G401.6 (cell line): ENCODE data around the gene PACSIN2.
A peak's percentile ranks its signal among the peaks of the same experiment; 100 is the strongest.
"Not testable (repeated sequence)": the region's sequence is repeated elsewhere in the genome, so short reads cannot be mapped to it uniquely, and the experiment has no call there.

ENCODE experiments used
- FAIRE-seq: peaks from 2 replicates; lab custom pipeline; 2012; peaks lifted over from hg19 to GRCh38; lab: Jason Lieb, UNC

Gene PACSIN2, protein sequence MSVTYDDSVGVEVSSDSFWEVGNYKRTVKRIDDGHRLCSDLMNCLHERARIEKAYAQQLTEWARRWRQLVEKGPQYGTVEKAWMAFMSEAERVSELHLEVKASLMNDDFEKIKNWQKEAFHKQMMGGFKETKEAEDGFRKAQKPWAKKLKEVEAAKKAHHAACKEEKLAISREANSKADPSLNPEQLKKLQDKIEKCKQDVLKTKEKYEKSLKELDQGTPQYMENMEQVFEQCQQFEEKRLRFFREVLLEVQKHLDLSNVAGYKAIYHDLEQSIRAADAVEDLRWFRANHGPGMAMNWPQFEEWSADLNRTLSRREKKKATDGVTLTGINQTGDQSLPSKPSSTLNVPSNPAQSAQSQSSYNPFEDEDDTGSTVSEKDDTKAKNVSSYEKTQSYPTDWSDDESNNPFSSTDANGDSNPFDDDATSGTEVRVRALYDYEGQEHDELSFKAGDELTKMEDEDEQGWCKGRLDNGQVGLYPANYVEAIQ

DNA sequence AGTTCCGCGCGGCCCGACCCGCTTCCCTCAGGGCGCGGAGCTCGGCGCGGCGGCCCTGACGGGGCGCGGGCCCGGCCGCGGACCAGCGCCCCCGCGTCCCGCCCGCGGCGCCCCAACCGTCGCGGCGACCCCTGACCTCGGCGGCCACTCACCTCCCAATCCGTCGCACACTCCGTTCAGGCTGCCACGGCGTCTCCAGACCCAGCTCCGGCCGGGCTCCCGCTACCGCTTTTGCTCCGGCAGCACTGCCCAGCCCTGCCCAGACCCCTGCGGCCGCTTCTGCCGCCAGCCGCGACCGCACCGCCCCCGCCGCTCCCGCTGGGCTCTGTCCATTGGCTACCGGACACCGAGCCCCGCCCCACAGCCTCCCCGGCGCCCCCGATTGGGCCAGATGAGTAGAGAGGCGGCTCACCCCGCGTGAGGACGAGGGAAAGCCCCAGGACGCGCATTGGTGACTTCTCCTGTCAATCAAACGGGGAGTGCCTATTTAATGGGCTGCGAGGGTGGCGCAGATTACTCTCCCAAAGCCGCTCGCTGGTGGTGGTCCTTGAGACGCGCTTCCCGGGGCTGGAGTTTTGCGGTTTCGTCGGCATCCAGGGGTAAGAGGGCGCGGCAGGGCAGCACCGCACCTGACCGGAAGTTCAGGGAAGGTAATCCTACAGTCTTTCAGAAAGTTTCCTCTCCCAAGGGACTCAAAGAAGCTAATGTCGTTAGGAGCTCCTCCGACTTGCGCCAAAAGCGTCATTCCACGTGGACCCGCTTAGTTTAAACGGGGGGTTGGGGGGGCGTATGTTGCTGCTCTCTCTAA, at the start of gene PACSIN2:
Gene PACSIN2 (minus strand): TSS at position 281 of the 808 bp plus-strand sequence. CDS start 103,069 bp downstream, outside the sequence.
- FAIRE-seq: peak; percentile 79

DNA sequence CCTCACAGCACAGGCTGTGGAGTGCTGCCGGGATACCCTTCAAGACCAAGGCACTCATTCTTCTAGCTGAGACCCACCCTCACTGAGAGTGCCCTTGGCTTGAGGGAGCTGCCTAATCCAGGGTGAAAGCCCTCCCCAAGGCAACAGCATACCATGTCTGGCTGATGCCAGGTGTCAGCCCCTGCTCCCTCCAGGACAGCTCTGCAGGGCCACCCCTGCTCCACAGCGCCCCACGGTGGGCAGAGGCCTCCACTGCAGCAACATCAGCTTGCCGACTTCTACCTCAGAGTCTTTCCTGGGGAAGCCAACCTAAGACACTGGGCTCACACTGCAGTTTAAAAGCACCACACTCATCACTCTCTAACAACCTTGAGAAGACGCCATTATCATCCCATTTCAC, 45.2 kb upstream of the PACSIN2 start:
- no peak for FAIRE-seq

DNA sequence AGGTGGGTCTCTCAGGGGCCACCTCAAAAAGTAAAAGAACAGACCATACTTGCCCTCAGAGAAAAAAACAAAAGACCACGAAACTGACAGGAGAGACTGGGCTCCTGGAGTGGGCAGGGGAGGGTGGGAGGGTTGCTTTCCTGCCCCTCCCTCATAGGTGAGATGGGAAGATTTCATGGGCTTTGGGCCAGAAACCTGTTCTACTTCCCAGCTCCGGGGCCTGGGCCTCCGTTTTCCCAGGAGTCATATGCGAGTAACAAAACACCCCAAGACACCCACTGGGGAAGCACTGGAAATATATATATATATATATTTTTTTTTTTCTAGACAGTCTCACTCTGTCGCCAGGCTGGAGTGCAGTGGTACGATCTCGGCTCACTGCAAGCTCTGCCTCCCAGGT, 42.7 kb upstream of the PACSIN2 start:
- FAIRE-seq: no peak

DNA sequence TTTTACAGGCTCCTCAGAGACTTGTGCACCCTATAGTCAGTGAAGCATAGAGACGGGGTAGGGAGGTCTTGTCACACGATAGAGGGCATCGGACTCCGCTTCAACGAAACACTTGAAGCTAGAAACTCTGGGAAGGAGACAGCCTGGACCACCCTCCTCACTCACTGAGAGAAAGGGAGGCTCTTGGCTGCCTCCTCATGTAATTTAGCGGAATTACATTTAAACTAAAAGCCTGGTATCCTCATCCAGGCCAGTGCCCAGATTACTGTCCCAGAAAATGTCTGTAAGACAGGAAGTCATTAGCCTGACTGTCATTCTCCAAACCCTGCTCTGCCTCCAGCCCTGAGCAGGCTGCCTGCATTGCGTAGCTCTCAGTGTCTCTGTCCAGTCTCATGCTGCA, 38.2 kb upstream of the PACSIN2 start:
- no peak for FAIRE-seq

DNA sequence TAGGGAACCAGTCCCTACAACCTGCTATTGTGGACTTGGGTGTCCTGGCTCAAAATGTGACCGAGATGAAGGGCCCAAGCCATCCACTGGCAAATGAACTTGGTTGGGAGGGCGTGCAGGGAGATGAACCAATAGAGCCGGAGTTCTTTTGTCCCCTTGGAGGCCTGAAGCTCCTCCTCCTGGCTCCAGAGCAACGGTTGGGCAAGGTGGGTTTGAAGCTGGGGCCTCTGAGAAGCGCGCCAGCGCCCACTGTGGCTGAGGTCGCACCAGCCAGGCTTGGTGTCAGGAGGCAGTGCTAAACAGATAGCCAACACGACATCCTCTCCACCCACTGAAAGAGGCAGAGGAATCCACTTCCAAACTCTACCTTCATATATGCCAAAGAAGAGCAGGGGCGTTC, 36.0 kb upstream of the PACSIN2 start:
- FAIRE-seq: no peak

DNA sequence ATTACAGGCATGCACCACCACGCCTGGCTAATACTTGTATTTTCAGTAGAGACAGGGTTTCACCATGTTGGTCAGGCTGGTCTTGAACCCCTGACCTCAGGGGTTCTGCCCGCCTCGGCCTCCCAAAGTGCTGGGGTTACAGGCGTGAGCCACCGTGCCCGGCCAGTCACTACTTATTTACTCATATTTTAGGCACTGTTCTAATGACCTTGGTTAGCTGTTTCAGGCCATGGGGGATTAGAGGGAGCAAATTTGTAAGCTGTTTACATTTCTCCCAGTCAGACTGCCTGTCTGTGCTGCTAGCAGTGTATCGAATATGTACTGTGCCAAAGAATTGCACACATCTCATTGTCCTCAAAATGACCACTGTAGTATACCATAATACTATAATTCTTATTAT, 32.7 kb upstream of the PACSIN2 start:
- no peak for FAIRE-seq

DNA sequence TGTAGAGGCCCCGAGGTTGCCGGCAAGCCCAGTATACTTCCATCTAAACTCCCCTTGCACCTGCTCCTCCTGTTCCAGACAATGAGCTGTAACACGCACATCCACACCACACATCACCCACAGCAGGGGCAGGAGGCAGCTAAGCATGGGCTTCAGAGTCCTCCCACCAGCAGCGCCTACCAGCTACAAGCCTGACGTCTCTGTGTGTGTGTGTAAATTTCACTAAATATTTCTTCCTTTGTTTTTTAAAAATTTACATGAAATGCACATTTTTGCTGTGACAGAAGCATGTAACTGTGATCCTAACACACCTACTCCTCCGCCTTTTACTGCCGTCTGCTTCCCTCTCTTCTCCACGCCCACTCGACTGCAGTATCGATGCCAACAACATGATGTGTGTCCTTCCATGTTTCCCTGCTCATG, 29.4 kb upstream of the PACSIN2 start:
- FAIRE-seq: no peak

DNA sequence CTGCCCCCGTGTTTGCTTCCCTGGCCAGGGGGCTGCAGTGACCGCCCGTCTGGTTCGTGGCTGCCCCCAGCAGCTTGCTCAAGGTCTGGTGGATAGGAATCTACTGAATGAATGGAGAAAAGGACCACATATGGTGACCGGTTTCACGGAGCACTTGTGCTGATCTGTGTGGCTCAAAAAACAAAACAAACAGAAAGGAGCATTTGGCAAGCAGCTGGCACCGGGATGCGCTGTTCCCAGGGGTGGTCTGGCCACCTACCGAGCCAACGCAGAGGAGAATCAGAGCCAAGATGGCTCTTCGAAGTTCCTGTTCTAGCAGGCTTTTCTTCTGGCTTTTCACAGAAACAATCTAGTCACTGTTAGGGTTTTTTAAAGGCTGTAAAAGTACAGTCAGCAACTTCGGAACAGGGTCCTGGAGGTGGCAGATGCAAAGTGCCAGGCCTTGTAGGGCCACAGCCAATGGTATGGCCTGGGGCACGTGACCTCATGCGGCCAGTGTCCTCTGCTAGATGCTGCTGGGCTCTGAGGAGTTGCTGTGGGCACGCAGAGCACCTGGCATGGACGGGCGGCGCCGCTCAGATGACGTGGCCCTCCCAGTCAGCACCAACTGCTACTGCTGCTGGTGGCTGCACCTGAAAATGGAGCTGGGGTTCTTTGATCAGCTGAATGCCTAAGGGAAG, 27.3 kb upstream of the PACSIN2 start:
- FAIRE-seq: no peak

DNA sequence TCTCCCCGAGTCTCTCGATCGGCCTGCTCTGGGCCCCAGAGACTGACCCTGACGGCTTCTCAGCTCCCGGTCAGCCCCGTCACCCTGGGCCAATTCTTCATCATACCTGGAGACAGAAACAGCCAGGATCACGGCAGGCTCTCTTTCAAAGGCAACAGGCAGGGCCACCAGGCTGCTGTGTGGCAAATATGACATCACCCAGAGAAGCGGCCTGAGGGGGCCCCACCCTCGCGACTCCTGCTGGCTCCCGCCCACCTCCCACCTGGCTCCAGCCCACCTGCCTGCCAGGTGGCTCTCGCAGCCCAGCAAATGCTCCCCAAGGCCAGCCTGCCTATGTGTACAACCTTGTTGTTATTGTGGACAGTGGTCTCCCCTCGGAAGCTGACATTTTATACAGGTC, 24.9 kb upstream of the PACSIN2 start:
- FAIRE-seq: no peak

DNA sequence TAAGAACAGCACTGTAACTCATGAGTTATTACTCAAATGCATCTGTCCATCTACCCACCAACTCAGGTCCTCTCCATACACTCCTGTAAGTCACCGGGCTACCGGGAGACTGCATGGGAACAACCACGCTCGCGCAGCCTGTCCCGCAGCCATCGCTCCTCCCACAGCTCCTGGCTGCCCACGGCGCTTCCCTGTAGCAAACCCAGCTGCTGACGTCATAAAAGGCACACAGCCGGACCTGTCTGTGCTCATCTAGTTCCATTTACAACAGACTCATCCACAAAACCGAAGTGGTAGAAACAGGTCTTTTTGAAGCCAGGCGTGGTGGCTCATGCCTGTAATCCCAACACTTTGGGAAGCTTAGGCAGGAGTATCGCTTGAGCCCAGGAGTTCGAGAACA, 23.4 kb upstream of the PACSIN2 start:
- no peak for FAIRE-seq

DNA sequence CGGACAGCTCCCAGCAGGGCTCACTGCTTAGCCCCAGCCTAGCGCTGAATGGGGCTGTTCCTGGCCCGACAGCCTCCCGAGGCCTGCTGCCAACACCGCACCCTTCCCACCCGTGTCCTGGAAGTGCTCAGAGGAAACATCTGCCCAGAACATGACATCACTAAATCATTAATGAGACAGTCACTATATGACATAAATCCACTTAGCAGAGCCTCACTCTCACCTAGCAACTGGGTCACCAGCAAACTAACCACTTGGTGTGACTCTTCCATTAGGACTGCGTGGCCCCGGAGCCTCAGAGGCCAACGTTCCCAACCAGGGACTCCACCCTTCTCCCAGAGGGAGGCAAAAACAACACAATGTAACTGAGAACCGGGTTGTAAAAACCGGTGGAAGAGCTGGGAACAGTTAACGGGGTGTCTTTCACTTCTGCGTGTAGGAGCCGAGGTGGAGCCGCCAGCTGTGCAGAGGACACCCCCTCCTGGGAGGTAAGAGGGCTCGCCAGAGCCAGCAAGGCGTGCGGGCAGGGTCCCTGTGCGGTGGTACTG, 21.4 kb upstream of the PACSIN2 start:
- FAIRE-seq: no peak

DNA sequence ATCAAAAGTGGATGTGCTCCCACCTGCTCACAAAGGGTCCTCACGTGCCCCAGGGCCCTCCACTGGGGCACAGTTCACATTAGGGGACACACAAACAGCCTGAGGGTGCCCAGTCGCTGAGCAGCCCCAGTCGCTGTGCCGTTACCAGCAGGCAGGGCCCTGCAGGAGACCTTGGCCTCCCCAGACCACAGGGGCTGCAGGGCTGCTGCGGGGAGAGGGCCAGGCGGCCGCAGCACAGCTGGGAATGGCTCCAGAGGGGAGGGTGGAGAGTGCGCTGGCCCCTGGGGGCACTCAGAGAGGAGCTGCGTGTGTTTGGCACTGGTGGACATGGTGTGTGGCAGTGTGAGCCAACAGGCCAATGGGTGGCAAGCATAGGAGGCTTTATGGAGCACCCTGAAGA, 20.3 kb upstream of the PACSIN2 start:
- FAIRE-seq: no peak

DNA sequence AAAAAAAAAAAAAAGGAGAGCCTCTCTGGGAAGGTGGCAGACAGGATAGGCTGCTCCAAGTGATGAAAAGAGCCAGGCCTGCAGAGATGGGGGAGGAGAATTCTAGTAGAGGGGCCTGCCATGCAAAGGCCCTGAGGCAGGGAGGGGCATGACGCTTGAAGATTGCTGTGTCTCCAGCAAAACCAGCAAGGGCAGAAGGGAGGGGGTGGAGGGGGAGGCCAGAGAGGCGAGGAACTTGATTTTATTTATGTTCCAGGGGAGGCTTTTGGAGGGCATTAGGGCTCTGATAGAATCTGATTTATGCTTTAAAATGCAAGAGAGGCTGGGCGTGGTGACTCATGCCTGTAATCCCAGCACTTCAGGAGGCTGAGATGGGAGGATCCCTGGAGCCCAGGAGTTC, 16.7 kb upstream of the PACSIN2 start:
- FAIRE-seq: no peak

DNA sequence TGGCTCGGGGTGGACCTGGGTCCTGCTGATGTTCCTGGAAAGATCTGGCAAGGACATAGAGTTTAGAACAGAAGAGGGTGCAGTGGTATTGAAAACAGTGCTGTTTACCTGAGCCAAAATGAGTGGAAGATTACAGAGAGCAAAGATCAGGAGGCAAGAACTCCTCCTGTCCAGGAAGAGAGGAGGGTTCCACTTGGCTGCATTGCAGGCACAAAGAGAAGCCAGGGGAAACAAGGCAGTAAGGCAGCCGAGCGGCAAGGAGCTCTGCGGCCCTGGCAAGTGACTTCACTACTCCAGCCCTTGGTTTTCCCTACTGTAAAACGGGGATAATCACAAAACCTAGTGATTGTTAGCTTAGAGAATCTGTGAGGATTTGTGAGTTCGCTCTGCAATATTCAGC, 3.7 kb upstream of the PACSIN2 start:
- no peak for FAIRE-seq

DNA sequence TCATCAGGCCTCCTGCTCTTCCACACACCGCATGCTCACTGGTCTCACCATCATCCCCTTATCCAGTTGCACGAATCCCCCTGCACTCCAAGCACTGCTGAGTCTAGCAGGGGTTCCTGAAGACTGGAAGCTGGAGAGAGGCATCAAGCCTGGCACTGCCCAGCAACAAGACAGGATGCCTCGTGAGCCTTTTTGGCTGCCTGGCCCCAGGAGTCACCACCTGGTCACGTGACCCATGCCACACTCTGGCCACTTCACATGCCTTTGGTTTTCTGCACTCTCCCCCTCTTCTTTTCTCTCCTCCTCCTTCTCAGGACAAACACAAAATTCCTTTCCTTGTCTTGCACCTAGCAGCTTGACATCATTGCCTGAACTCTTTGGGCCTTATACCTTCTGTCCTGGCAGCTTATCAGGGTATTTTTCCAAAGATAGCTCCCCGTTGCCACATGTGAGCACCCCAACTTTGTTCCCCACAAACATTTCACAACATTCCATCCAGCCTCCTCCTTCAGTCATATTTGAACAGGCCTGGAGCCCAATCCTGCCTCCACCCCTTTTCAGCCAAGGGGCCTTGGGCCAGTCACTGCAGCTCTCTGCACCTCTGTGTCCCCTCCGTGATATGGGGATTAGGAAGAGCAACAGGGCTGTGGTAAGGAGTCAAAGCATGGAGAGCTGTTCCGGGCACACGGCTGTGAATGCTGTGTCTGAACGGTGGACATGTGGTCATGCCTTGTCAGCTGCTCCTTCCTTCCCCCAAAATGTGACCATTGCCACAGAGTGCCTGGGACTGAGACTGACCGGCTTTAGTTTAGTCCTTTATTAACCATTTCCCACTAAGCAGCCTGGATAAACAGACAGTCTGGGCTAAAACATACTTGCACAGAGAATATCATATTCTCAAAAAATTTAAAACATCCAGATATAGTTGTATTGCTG, 2.8 kb upstream of the PACSIN2 start:
- FAIRE-seq: no peak

DNA sequence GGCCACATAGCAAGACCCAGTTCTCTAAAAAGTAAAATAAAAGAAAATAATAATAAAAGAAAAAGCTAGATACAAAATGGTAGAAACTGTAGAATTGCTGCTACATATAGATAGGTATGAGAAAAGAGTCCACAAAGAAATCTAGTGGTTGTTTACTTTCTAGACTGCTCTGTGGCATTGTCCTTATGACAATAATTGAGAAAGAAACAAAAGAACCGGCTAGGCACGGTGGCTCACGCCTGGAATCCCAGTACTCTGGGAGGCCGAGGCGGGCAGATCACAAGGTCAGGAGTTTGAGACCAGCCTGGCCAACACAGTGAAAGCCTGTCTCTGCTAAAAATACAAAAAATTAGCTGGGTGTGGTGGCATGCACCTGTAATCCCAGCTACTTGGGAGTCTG, 1.2 kb upstream of the PACSIN2 start:
- not testable (repeated sequence) for FAIRE-seq

DNA sequence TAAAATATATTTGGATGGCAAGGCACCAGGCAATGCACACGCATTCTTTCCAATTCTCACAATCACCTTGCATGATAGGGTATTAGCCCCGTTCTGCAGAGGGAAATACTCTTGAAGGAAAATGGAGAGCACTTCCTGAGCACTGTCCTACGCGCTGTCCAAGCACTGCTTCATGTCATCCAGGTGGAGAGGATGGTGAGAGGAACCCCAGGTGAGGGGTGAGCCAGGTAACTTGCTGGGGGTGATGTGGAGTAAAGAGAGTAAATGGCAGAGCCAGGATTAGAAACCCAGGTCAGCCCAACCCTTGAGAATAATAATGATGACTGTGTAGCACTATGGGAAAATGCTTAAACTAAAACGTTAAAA, 711 bp upstream of the PACSIN2 start:
- no peak for FAIRE-seq

DNA sequence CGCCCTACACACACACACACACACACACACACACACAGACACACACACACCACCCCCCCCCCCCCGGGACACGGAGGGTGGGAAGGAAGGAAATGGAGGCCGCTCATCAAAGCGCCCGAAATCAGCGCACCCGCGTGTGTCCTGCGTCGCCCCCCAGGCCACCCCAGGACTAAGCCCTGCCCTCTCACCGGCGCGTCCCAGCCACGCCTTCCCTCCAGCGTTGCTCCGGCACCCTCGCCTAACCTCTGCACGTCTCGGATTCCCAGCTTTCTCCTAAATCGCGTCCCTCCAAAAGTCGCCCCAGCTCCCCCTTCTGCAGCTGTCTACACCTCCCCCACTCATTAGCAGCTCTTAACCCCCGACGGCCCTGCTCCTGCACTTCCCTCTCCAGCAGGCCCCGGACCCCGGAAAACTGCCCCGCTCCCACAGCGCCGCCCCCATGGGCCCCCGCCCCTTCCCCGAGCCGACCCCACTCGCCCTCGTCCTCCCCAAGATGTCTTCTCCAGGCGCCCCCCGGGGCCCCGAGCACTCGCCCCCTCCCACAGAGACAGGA, 557 bp downstream of the PACSIN2 start:
- no peak for FAIRE-seq

DNA sequence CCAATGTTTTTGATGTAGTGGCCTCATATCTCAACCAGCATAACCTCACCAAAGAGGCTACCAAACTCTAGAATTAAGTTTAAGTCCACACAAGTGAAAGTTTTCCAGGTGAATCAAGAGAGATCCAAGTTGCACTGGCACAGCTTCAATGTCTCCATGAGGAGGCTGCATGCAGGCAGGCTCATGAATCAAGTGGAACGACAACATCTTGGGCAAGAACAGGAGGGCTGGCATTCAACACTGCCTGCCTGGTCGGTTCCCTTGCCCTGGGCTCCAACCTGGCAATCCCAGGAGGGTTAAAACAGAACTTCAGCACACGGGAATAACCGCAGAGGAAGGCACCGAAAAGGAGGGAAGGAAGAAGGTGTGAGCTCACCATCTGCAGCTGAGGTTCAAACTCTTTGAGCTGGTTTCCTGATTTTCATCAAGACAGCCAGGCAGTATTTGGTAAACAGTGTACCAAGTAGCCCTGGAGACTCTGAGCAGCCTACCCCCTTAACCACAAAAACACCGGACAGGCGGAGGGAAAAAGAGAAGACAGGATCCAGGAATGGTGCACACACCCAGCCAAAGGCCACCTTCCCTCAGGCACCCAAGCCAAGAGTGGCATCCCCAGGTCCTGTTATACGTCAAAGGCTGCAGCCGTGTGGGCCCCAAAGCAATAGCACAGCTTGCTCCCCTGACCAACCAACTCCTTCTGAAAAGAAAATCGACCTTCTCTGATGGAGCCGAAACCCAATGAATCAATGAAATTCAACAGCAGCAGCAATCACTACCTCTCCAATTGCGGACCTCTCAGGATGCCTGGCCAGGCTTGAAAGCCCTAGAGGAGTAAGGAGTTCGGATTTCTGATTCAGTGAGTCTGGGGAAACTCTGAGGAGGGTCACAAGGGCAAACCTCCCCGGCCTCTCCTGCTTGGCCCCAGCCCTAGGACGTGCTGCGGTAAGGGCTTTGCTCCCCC, 1.3 kb downstream of the PACSIN2 start:
- FAIRE-seq: no peak

DNA sequence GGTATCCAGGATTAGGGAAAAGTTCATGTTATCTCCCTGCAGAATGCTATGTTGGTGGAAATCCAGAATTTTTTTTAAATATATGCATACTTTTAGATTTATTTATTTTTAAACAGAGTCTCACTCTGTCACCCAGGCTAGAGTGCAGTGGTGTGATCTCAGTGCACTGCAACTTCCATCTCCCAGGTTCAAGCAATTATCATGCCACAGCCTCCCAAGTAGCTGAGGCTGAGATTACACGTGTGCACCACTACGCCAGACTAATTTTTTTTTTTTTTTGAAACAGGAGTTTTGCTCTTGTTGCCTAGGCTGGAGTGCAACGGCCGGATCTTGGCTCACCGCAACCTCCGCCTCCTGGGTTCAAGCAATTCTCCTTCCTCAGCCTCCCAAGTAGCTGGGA, 2.6 kb downstream of the PACSIN2 start:
- FAIRE-seq: no peak
